Liver (tissue), 9 donors: ENCODE results near the gene CAP1. TPM values are rescaled to one million over a fixed set of nuclear protein-coding genes. Genes with fewer than 3 reads are reported as not detected.

ENCODE experiments used
- DNase-seq: peaks from one replicate; pipeline ENCODE4 v3.0.0-alpha.2; 2017; ENCODE audit warnings: low spot score
- H3K27ac ChIP-seq, 2 donors: one replicate each; pipeline ENCODE4 v1.7.0; 2013; ENCODE audit warnings: inconsistent platforms in 2 of 2, low read length in 2 of 2, control low read depth in 1 of 2, low read depth in 1 of 2, mild to moderate bottlenecking in 1 of 2
- H3K27me3 ChIP-seq, 4 donors: one replicate each; pipeline versions ENCODE4 v1.6.1 to v1.7.0; 2013; ENCODE audit warnings: low read length in 3 of 4, inconsistent platforms in 1 of 4, mild to moderate bottlenecking in 1 of 4, moderate library complexity in 1 of 4; ENCODE audit not compliant: control insufficient read depth in 4 of 4, insufficient read depth in 4 of 4
- H3K36me3 ChIP-seq, 4 donors: one replicate each; pipeline versions ENCODE4 v1.6.1 to v1.7.0; 2013; ENCODE audit warnings: low read length in 3 of 4, mild to moderate bottlenecking in 3 of 4, low read depth in 1 of 4, moderate library complexity in 1 of 4; ENCODE audit not compliant: control insufficient read depth in 4 of 4, insufficient read depth in 3 of 4
- H3K4me1 ChIP-seq, 4 donors: one replicate each; pipeline versions ENCODE4 v1.6.1 to v1.7.0; 2013; ENCODE audit warnings: low read length in 3 of 4, mild to moderate bottlenecking in 3 of 4, moderate library complexity in 1 of 4; ENCODE audit not compliant: control insufficient read depth in 4 of 4, insufficient read depth in 4 of 4
- H3K4me3 ChIP-seq, 3 donors: one replicate each; pipeline versions ENCODE4 v1.6.1 to v1.7.0; 2013; ENCODE audit warnings: low read length in 3 of 3, control low read depth in 1 of 3, low read depth in 1 of 3, mild to moderate bottlenecking in 1 of 3
- H3K9ac ChIP-seq, 2 donors: one replicate each; pipeline ENCODE4 v1.7.0; 2013; ENCODE audit warnings: low read length in 2 of 2, mild to moderate bottlenecking in 2 of 2, moderate library complexity in 2 of 2, control low read depth in 1 of 2, low read depth in 1 of 2
- H3K9me3 ChIP-seq, 4 donors: one replicate each; pipeline versions ENCODE4 v1.6.1 to v1.7.0; 2013; ENCODE audit warnings: low read length in 3 of 4; ENCODE audit not compliant: control insufficient read depth in 4 of 4
- ATF3 ChIP-seq: IDR thresholded peaks from 2 replicates; pipeline ENCODE4 v1.6.1; 2016; ENCODE audit warnings: antibody characterized with exemption
- CTCF ChIP-seq: fragments of 150-350 bp; IDR thresholded peaks from 2 replicates; pipeline ENCODE4 v1.5.1; 2017; ENCODE audit warnings: improper control_type of control experiment, low read depth, low read length; ENCODE audit not compliant: missing input control
- EGR1 ChIP-seq, 2 donors: IDR thresholded peaks; 2 replicates each; pipeline ENCODE4 v1.6.1; 2016 to 2018; ENCODE audit warnings: antibody characterized with exemption in 2 of 2, low read depth in 2 of 2
- FOXA1 ChIP-seq: IDR thresholded peaks from 2 replicates; pipeline ENCODE4 v1.6.1; 2016; ENCODE audit warnings: antibody characterized with exemption
- FOXA2 ChIP-seq: IDR thresholded peaks from 2 replicates; pipeline ENCODE4 v1.6.1; 2016; ENCODE audit warnings: antibody characterized with exemption
- GABPA ChIP-seq, 2 donors: IDR thresholded peaks in 1 of 2; conservative IDR thresholded peaks in 1 of 2; 2 replicates each; pipeline ENCODE4 v1.6.1; 2016; ENCODE audit warnings: antibody characterized with exemption in 2 of 2, mild to moderate bottlenecking in 1 of 2, moderate library complexity in 1 of 2
- HNF4A ChIP-seq, 2 donors: conservative IDR thresholded peaks; 2 replicates each; pipeline ENCODE4 v1.6.1; 2016; ENCODE audit warnings: antibody characterized with exemption in 2 of 2, mild to moderate bottlenecking in 2 of 2
- HNF4G ChIP-seq: IDR thresholded peaks from 2 replicates; pipeline ENCODE4 v1.6.1; 2016; ENCODE audit warnings: antibody characterized with exemption
- JUND ChIP-seq, 2 donors: IDR thresholded peaks; 2 replicates each; pipeline ENCODE4 v1.6.1; 2016; ENCODE audit warnings: antibody characterized with exemption in 2 of 2
- MAX ChIP-seq: IDR thresholded peaks from 2 replicates; pipeline ENCODE4 v1.6.1; 2016; ENCODE audit warnings: antibody characterized with exemption
- NR2F2 ChIP-seq: IDR thresholded peaks from 2 replicates; pipeline ENCODE4 v1.6.1; 2016; ENCODE audit warnings: antibody characterized with exemption
- RAD21 ChIP-seq, 2 donors: IDR thresholded peaks; 2 replicates each; pipeline ENCODE4 v1.6.1; 2016; ENCODE audit warnings: antibody characterized with exemption in 2 of 2, mild to moderate bottlenecking in 2 of 2
- REST ChIP-seq: IDR thresholded peaks from 2 replicates; pipeline ENCODE4 v1.6.1; 2016; ENCODE audit warnings: antibody characterized with exemption, mild to moderate bottlenecking
- RXRA ChIP-seq, 2 donors: IDR thresholded peaks; 2 replicates each; pipeline ENCODE4 v1.6.1; 2017 to 2018; ENCODE audit warnings: antibody characterized with exemption in 2 of 2, mild to moderate bottlenecking in 1 of 2
- SP1 ChIP-seq: IDR thresholded peaks from 2 replicates; pipeline ENCODE4 v1.6.1; 2018; ENCODE audit warnings: antibody characterized with exemption, mild to moderate bottlenecking
- TAF1 ChIP-seq: conservative IDR thresholded peaks from 2 replicates; pipeline ENCODE4 v1.6.1; 2016; ENCODE audit warnings: antibody characterized with exemption, mild to moderate bottlenecking
- YY1 ChIP-seq: IDR thresholded peaks from 2 replicates; pipeline ENCODE4 v1.6.1; 2016; ENCODE audit warnings: antibody characterized with exemption, mild to moderate bottlenecking
- ZBTB33 ChIP-seq: IDR thresholded peaks from 2 replicates; pipeline ENCODE4 v1.6.1; 2016; ENCODE audit warnings: antibody characterized with exemption
- WGBS: extraction: QIAGEN DNeasy Blood & Tissue Kit; methylation state at CpG from one replicate; pipeline ENCODE4 v1.1.7; 2013; 5-methylcytosine and 5-hydroxymethylcytosine counted together
- polyA plus RNA-seq, 2 donors: library from polyadenylated mRNA; stranded (reverse) in 1 of 2; unstranded in 1 of 2; fragments of 200-250 nt in 1 of 2; fragments of >200 nt in 1 of 2; fragmentation: Nextera tagmentation in 1 of 2; extraction: Ambion mirVana in 1 of 2; gene quantifications; one replicate each; pipeline versions ENCODE4 v1.2.1 to v1.2.3, GENCODE V29; 2013 to 2015
- total RNA-seq, 2 donors: library from RNA; depleted of rRNA; stranded (reverse); fragments of >200 nt; gene quantifications; one replicate each; pipeline ENCODE4 v1.2.3, GENCODE V29; 2014
- donor health status: healthy.
- donor health status: healthy.
- donor health status: healthy.
- donor health status: healthy.
- donor health status: healthy.

The CAP1 gene
- total and polyA plus RNA-seq, 4 donors = 75.5 to 105 (median 84.6) TPM

- TF ChIP-seq FOXA2 = no peak
- TF ChIP-seq TAF1 = no peak
- no peak for TF ChIP-seq YY1
- TF ChIP-seq EGR1 (IDR thresholded peaks at IDR 0.05; ENCODE audit: low read depth in 2 of 2) = no peak
- TF ChIP-seq CTCF = no peak
- H3K36me3 ChIP-seq = no peaks in the 10 kb centered on the region
- H3K27ac ChIP-seq = no peak overlapping the region
- H3K9ac ChIP-seq = no peak overlapping the region
- DNase-seq = no peak
- 77% methylated on average over 3 of the region's 3 CpGs for WGBS
- no peaks in the 10 kb centered on the region for H3K27me3 ChIP-seq
- peaks cover 0 to 4% (median 0%) of the 10 kb centered on the region in 4 donors for H3K4me1 ChIP-seq
- peaks cover 4 to 11% (median 6%) of the 10 kb centered on the region in 4 donors for H3K9me3 ChIP-seq
- no peak overlapping the region for H3K4me3 ChIP-seq
Observed at GRCh38 chr1:40030528-40031135, 9.9 kb upstream of the CAP1 start.

GRCh38 chr1:40032240-40032891 is 8.2 kb upstream of the CAP1 start:
- peaks cover 0 to 4% (median 1%) of the 10 kb centered on the region in 4 donors for H3K4me1 ChIP-seq
- no peak for DNase-seq

More at GRCh38 chr1:40032240-40032891, 8.2 kb upstream of the CAP1 start:
- Histone ChIP-seq H3K9ac (no peak overlapping the region), H3K36me3 (no peaks in the 10 kb centered on the region), H3K27me3 (no peaks in the 10 kb centered on the region), H3K27ac (no peak overlapping the region), H3K4me3 (no peak overlapping the region), H3K9me3 (no peaks in the 10 kb centered on the region)
- WGBS = 42% methylated on average over 4 of the region's 4 CpGs
- TF ChIP-seq HNF4G (no peak), ATF3 (no peak), ZBTB33 (no peak), SP1 (no peak), FOXA1 (no peak), HNF4A (conservative IDR thresholded peaks at IDR 0.05) (peak in 1 of 2 donors; percentile 16), RXRA (IDR thresholded peaks at IDR 0.05) (no peak), RAD21 (IDR thresholded peaks at IDR 0.05) (peak; percentile 82 to 85), FOXA2 (no peak), NR2F2 (no peak), EGR1 (IDR thresholded peaks at IDR 0.05; ENCODE audit: low read depth in 2 of 2) (no peak), YY1 (peak; percentile 80), MAX (no peak), JUND (IDR thresholded peaks at IDR 0.05) (peak; percentile 50 to 84), TAF1 (no peak), GABPA (IDR thresholded peaks at IDR 0.05 in 1 of 2, conservative IDR thresholded peaks at IDR 0.05 in 1 of 2) (no peak), REST (no peak), CTCF (peak; percentile 58)
